H1 (cell line): ENCODE results near the gene AMPH. TPM values are rescaled to one million over a fixed set of nuclear protein-coding genes. Genes with fewer than 3 reads are reported as not detected.

Source experiments
- CTCF ChIA-PET: fragments of 300-600 bp; sonication (Branson Sonifier 250); formaldehyde crosslinking; loops from one replicate; lab custom pipeline; 2021; ENCODE audit not compliant: partially characterized antibody; lab: Charles Lee
- POLR2A ChIA-PET: fragments of 300-600 bp; sonication (Branson Sonifier 250); formaldehyde crosslinking; loops from one replicate; lab custom pipeline; 2021; ENCODE audit warnings: inconsistent platforms; ENCODE audit not compliant: partially characterized antibody; lab: Charles Lee
- DNase-seq, 2 experiments: peaks; one replicate each; pipeline versions ENCODE4 v3.0.0 to v3.0.0-alpha.2; 2010 to 2022; ENCODE audit warnings: low spot score in 2 of 2, low read depth in 1 of 2, mixed read lengths in 1 of 2
- FAIRE-seq: peaks from 2 replicates; lab custom pipeline; 2011; peaks lifted over from hg19 to GRCh38; lab: Jason Lieb, UNC
- H2AFZ ChIP-seq: 2 replicates; pipeline ENCODE4 v1.8.1; 2012; ENCODE audit warnings: low read length, inconsistent platforms
- H2AK5ac ChIP-seq: 2 replicates; pipeline ENCODE4 v1.6.1; 2013; ENCODE audit warnings: low read depth, low read length
- H2BK120ac ChIP-seq: replicated peaks from 2 replicates; pipeline ENCODE3; 2013; ENCODE audit warnings: low read depth, low read length, inconsistent platforms
- H2BK12ac ChIP-seq: 2 replicates; pipeline ENCODE4 v1.6.1; 2013; ENCODE audit warnings: low read depth, low read length
- H2BK15ac ChIP-seq: 2 replicates; pipeline ENCODE4 v1.6.1; 2013; ENCODE audit warnings: low read length
- H2BK20ac ChIP-seq: 2 replicates; pipeline ENCODE4 v1.6.1; 2013; ENCODE audit warnings: low read length
- H2BK5ac ChIP-seq: 2 replicates; pipeline ENCODE4 v1.6.1; 2013; ENCODE audit warnings: low read depth, low read length
- H3K14ac ChIP-seq: 2 replicates; pipeline ENCODE4 v1.6.1; 2013; ENCODE audit warnings: inconsistent platforms; ENCODE audit not compliant: insufficient read length
- H3K18ac ChIP-seq: 2 replicates; pipeline ENCODE4 v1.6.1; 2013; ENCODE audit warnings: low read length; ENCODE audit errors: extremely low read depth
- H3K23ac ChIP-seq: 2 replicates; pipeline ENCODE4 v1.6.1; 2013; ENCODE audit warnings: inconsistent platforms; ENCODE audit not compliant: insufficient read length
- H3K23me2 ChIP-seq: 2 replicates; pipeline ENCODE4 v1.6.1; 2013; ENCODE audit warnings: low read depth, low read length
- H3K27ac ChIP-seq: 2 replicates; pipeline ENCODE4 v1.6.1; 2011; ENCODE audit warnings: low read depth, low read length, inconsistent platforms
- H3K27me3 ChIP-seq, 4 experiments: replicated peaks in 1 of 4; 1 replicate in 1 of 4; 2 replicates in 3 of 4; pipeline versions ENCODE4 v1.6.1 to v1.8.1; 2011 to 2013; ENCODE audit warnings: low read length in 3 of 4, mild to moderate bottlenecking in 3 of 4, inconsistent platforms in 2 of 4, mixed read lengths in 2 of 4, moderate library complexity in 1 of 4; ENCODE audit not compliant: control insufficient read depth in 3 of 4, insufficient read depth in 3 of 4; ENCODE audit errors: extremely low read depth in 1 of 4
- H3K36me3 ChIP-seq, 4 experiments: 2 replicates each; pipeline versions ENCODE4 v1.6.1 to v1.8.1; 2011 to 2013; ENCODE audit warnings: mild to moderate bottlenecking in 4 of 4, low read length in 3 of 4, moderate library complexity in 2 of 4, control low read depth in 1 of 4, inconsistent platforms in 1 of 4; ENCODE audit not compliant: insufficient read depth in 4 of 4, control insufficient read depth in 2 of 4
- H3K4ac ChIP-seq: replicated peaks from 2 replicates; pipeline ENCODE3; 2013; ENCODE audit warnings: low read length, low read depth, mixed read lengths, inconsistent platforms; ENCODE audit not compliant: insufficient read length
- H3K4me1 ChIP-seq, 4 experiments: replicated peaks in 1 of 4; 1 replicate in 1 of 4; 2 replicates in 3 of 4; pipeline versions ENCODE4 v1.6.1 to v1.8.1; 2011 to 2013; ENCODE audit warnings: low read length in 3 of 4, inconsistent platforms in 2 of 4, mixed read lengths in 1 of 4; ENCODE audit not compliant: insufficient read depth in 4 of 4, control insufficient read depth in 3 of 4
- H3K4me2 ChIP-seq, 2 experiments: 2 replicates each; pipeline versions ENCODE4 v1.6.1 to v1.8.1; 2011 to 2013; ENCODE audit warnings: low read depth in 2 of 2, low read length in 2 of 2, control low read depth in 1 of 2, inconsistent platforms in 1 of 2, mild to moderate bottlenecking in 1 of 2; ENCODE audit not compliant: insufficient read depth in 1 of 2
- H3K4me3 ChIP-seq, 4 experiments: fragments of 200-600, 300-600 bp in 1 of 4; sonication (generic), shearing (Covaris generic), sonication (Bioruptor Twin) in 1 of 4; 2 replicates each; pipeline versions ENCODE4 v1.5.1 to v1.8.1; 2011 to 2016; ENCODE audit warnings: low read length in 4 of 4, low read depth in 3 of 4, control low read depth in 2 of 4, inconsistent platforms in 2 of 4, mild to moderate bottlenecking in 2 of 4, mixed read lengths in 1 of 4, moderate library complexity in 1 of 4; ENCODE audit not compliant: insufficient read depth in 2 of 4; ENCODE audit errors: extremely low read depth in 1 of 4
- H3K56ac ChIP-seq: replicated peaks from 2 replicates; pipeline ENCODE3; 2013; ENCODE audit warnings: low read depth, mild to moderate bottlenecking, mixed read lengths, low read length, inconsistent platforms; ENCODE audit not compliant: insufficient read length
- H3K79me1 ChIP-seq: 2 replicates; pipeline ENCODE4 v1.6.1; 2013; ENCODE audit warnings: low read depth, low read length, control low read depth
- H3K79me2 ChIP-seq, 2 experiments: 2 replicates each; pipeline versions ENCODE4 v1.6.1 to v1.8.1; 2012 to 2013; ENCODE audit warnings: low read length in 2 of 2, mild to moderate bottlenecking in 2 of 2, inconsistent platforms in 1 of 2; ENCODE audit not compliant: insufficient read depth in 2 of 2, control insufficient read depth in 1 of 2
- H3K9ac ChIP-seq, 4 experiments: replicated peaks in 1 of 4; 1 replicate in 1 of 4; 2 replicates in 3 of 4; pipeline versions ENCODE4 v1.6.1 to v1.8.1; 2011 to 2013; ENCODE audit warnings: low read depth in 3 of 4, low read length in 3 of 4, control low read depth in 2 of 4, mild to moderate bottlenecking in 2 of 4, moderate library complexity in 2 of 4, inconsistent platforms in 1 of 4; ENCODE audit errors: extremely low read depth in 1 of 4
- H3K9me3 ChIP-seq, 2 experiments: 2 replicates each; pipeline versions ENCODE4 v1.6.1 to v1.8.1; 2012 to 2013; ENCODE audit warnings: mild to moderate bottlenecking in 2 of 2, moderate library complexity in 2 of 2, control low read depth in 1 of 2, inconsistent platforms in 1 of 2, low read depth in 1 of 2, low read length in 1 of 2, mixed read lengths in 1 of 2; ENCODE audit not compliant: insufficient read depth in 2 of 2
- H4K20me1 ChIP-seq, 2 experiments: replicated peaks in 1 of 2; 2 replicates each; pipeline versions ENCODE3 to v1.8.1; 2011 to 2013; ENCODE audit warnings: inconsistent platforms in 2 of 2, low read length in 2 of 2, mild to moderate bottlenecking in 1 of 2; ENCODE audit not compliant: insufficient read depth in 2 of 2, control insufficient read depth in 1 of 2
- H4K5ac ChIP-seq: 2 replicates; pipeline ENCODE4 v1.6.1; 2013; ENCODE audit warnings: low read length, low read depth, mixed read lengths, inconsistent platforms; ENCODE audit not compliant: insufficient read length
- H4K8ac ChIP-seq: 2 replicates; pipeline ENCODE4 v1.8.0; 2013; ENCODE audit warnings: mild to moderate bottlenecking, moderate library complexity, low read length, inconsistent platforms; ENCODE audit not compliant: insufficient read depth; ENCODE audit errors: extremely low read depth
- H4K91ac ChIP-seq: replicated peaks from 2 replicates; pipeline ENCODE3; 2013; ENCODE audit warnings: low read length, mixed read lengths, inconsistent platforms; ENCODE audit not compliant: insufficient read length
- ASH2L ChIP-seq: fragments of 200-600, 300-600 bp; sonication (generic); IDR thresholded peaks from one replicate; pipeline ENCODE4 v1.7.1; 2017; ENCODE audit warnings: low read length
- BCL11A ChIP-seq, 2 experiments: IDR thresholded peaks; one replicate each; pipeline ENCODE4 v1.6.1; 2011; ENCODE audit warnings: low read depth in 2 of 2, low read length in 2 of 2, mild to moderate bottlenecking in 2 of 2
- HDAC6 ChIP-seq: IDR thresholded peaks from one replicate; pipeline ENCODE4 v1.7.1; 2012; ENCODE audit warnings: low read depth, mild to moderate bottlenecking, inconsistent platforms, low read length, moderate library complexity
- KDM1A ChIP-seq: fragments of 200-600, 300-600 bp; sonication (generic); IDR thresholded peaks from 2 replicates; pipeline ENCODE4 v1.7.1; 2016; ENCODE audit warnings: mild to moderate bottlenecking, low read length, borderline replicate concordance
- RAD21 ChIP-seq, 2 experiments: IDR thresholded peaks in 1 of 2; conservative IDR thresholded peaks in 1 of 2; 2 replicates each; pipeline ENCODE4 v1.6.1; 2011; ENCODE audit warnings: low read depth in 2 of 2, low read length in 2 of 2, improper control_type of control experiment in 1 of 2, inconsistent platforms in 1 of 2, mild to moderate bottlenecking in 1 of 2, moderate library complexity in 1 of 2
- TAF1 ChIP-seq: IDR thresholded peaks from 2 replicates; pipeline ENCODE4 v1.6.1; 2011; ENCODE audit warnings: mild to moderate bottlenecking, low read depth, low read length
- WGBS, 2 experiments: shearing (Covaris generic) in 1 of 2; methylation state at CpG; one replicate each; pipeline versions ENCODE4 v1.1.6 to v1.1.7; 2013 to 2015; ENCODE audit warnings: low lambda C conversion rate in 2 of 2, mixed read lengths in 2 of 2, inconsistent platforms in 1 of 2, low coverage in 1 of 2, missing lambda C conversion rate in 1 of 2; ENCODE audit not compliant: insufficient replicate concordance in 2 of 2, insufficient coverage in 1 of 2, insufficient read length in 1 of 2; ENCODE audit errors: extremely low coverage in 1 of 2, missing lambda C conversion rate in 1 of 2; 5-methylcytosine and 5-hydroxymethylcytosine counted together
- polyA plus RNA-seq, 7 experiments: library from polyadenylated mRNA; depleted of rRNA in 3 of 7; stranded (reverse) in 5 of 7; unstranded in 2 of 7; fragments of >200 nt in 5 of 7; fragments of 200-250 nt in 2 of 7; gene quantifications; 1 replicate in 5 of 7; 2 replicates in 1 of 7; 4 replicates in 1 of 7; pipeline versions ENCODE4 v1.2.1 to v1.2.3, GENCODE V29; 2011 to 2013; ENCODE audit warnings: missing spikeins in 2 of 7, mixed read lengths in 2 of 7
- total RNA-seq: library from RNA; stranded (reverse); fragmentation: NEBNext Ultra II Directional; extraction: Animal tissue kit (Norgen Biotek cat#: 25700); gene quantifications from 2 replicates; pipeline ENCODE4 v1.2.1, GENCODE V29; 2021
- TF ChIP-seq, protein P1 (sequence below): IDR thresholded peaks from 2 replicates; pipeline ENCODE4 v1.6.1; 2012; ENCODE audit warnings: low read length, inconsistent platforms

The AMPH gene
- total and polyA plus RNA-seq, 2 of the 8 experiments (the other 6 are each of a cell fraction or from before 2014, with no cell fraction given): 7.3 to 12.2 TPM

DNA sequence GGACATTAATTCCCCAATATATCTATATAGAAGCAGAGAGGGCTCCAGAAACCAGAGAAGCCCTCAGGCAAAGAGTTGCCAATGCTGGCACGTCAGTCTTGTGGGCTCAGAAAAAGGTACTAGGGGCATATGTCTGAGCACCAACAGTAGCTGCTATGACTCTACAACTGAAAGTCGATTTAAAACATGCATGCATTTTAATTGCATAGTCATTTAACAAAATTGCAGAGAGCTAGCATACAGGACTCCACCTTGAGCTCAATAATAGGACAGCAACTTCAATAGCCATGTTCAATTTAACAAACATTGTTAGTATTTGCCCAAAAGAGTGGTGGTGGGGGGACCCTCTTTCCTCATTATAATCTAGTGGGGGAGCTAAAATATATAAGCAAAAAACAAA lies 126.5 kb downstream of the AMPH start:
- H3K4me1 ChIP-seq: no peaks in the 10 kb centered on the region; a peak in 1 of 7 replicates
- no peak overlapping the region for H2AK5ac ChIP-seq
- H2AFZ ChIP-seq: no peak overlapping the region
- ChIA-PET POLR2A (no interaction called here), CTCF (interaction anchor here (0.7 to 1.2 kb wide), 4 partner anchors 10 to 282 kb away, joined by 3 read pairs; no protein-coding TSS in a partner anchor)
- H3K4ac ChIP-seq: no peak overlapping the region
- no peak overlapping the region for H2BK15ac ChIP-seq
- no peak overlapping the region for H3K23ac ChIP-seq
- WGBS, 2 experiments: 77% methylated on average over 2 of the region's 2 CpGs; no CpG with 5 or more reads in 1 of the 2 experiments
- no peaks in the 10 kb centered on the region for H3K79me2 ChIP-seq
- H3K4me3 ChIP-seq: no peak overlapping the region
- no peaks in the 10 kb centered on the region for H4K20me1 ChIP-seq
- no peak overlapping the region for H4K91ac ChIP-seq
- FAIRE-seq (no peak), DNase-seq (no peak)
- H3K56ac ChIP-seq: no peak overlapping the region
- H3K9ac ChIP-seq: no peak overlapping the region
- H4K8ac ChIP-seq: no peak overlapping the region
- no peaks in the 10 kb centered on the region for H3K9me3 ChIP-seq
- H4K5ac ChIP-seq: no peak overlapping the region
- no peaks in the 10 kb centered on the region for H3K79me1 ChIP-seq
- TF ChIP-seq BCL11A (IDR thresholded peaks at IDR 0.05; ENCODE audit: low read depth in 2 of 2, low read length in 2 of 2) (no peak), RAD21 (IDR thresholded peaks at IDR 0.05 in 1 of 2, conservative IDR thresholded peaks at IDR 0.05 in 1 of 2; ENCODE audit: low read depth in 2 of 2, low read length in 2 of 2) (no peak), KDM1A (no peak), ASH2L (no peak), HDAC6 (no peak), TAF1 (no peak)
- TF ChIP-seq, protein P1, sequence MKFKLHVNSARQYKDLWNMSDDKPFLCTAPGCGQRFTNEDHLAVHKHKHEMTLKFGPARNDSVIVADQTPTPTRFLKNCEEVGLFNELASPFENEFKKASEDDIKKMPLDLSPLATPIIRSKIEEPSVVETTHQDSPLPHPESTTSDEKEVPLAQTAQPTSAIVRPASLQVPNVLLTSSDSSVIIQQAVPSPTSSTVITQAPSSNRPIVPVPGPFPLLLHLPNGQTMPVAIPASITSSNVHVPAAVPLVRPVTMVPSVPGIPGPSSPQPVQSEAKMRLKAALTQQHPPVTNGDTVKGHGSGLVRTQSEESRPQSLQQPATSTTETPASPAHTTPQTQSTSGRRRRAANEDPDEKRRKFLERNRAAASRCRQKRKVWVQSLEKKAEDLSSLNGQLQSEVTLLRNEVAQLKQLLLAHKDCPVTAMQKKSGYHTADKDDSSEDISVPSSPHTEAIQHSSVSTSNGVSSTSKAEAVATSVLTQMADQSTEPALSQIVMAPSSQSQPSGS: no peak
- no peak overlapping the region for H2BK20ac ChIP-seq
- no peak overlapping the region for H2BK12ac ChIP-seq
- H3K18ac ChIP-seq: no peak overlapping the region
- no peak overlapping the region for H2BK5ac ChIP-seq
- H3K14ac ChIP-seq: no peak overlapping the region
- no peak overlapping the region for H3K27ac ChIP-seq
- H3K36me3 ChIP-seq: no peaks in the 10 kb centered on the region
- H2BK120ac ChIP-seq: no peak overlapping the region
- no peaks in the 10 kb centered on the region for H3K27me3 ChIP-seq
- H3K23me2 ChIP-seq: no peaks in the 10 kb centered on the region
- H3K4me2 ChIP-seq: no peak overlapping the region
